Measurements from ENCODE around the gene FNDC10.
A peak's percentile ranks its signal among the peaks of the same experiment; 100 is the strongest.
"Not testable (repeated sequence)": the region's sequence is repeated elsewhere in the genome, so short reads cannot be mapped to it uniquely, and the experiment has no call there.

FNDC10 gene

DNA sequence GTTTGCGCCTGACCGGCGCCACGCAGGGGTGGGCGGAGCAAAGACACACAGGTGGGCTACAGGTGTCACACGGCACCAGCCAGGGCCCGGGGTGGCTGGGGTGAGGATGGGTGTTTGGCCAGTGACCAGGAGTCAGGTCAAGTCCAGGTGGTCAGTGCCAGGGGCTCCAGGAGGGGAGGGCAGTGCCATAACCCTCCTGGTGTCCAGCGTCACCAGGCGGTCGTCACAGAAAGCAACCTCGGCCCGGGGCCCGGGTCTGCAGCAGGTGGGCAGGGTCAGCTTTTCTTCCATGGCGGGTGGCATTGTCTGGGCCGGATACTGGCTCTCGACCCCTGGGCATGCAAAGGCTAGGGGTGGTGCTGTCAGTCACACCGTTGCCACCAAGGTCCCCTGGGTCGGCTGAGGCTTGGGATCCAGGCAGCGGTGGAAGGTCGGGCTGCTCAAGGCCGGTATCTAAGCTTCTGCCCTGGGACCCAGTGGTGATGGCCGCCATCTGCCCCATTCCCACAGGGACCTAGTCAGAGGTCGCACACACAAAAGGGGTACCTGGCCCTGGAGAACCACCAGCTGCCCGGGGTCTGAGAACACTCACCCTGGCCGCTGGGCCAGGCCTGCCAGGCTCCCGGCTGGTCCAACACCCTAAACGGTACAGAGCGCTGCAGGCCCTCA lies 1.8 kb downstream of the FNDC10 start:
- DNase-seq = no peak

DNA sequence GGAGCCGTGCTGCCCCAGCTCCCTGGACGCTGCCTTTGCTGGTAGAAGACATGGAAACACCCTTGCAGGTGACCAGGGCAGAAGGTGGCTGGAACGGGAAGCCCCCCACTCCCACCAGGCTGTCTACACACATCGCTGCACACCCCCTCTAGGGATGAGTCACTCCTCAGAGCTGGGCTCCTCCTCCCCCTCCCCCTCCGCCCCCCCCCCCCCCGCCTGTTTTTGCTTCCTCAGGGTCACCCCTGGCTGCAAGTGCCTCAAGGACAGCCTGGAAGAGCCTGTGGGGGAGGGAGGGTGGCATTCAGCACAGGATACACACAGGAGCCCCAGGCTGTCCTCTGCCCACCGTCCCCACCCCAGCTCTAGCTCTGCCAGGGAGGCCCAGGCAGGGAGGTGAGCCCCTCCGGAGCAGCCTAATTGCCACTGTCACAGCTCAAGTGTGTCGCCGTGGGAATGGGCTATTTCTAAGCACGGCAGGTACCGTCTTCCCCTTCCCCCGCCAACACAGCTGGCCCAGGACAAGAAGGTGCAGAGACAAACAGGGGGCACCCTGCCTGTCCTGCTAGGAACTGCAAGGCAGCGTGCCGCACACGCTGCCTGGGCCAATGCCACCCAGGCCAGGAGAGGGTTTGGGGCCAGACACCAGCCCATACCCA lies 2.5 kb downstream of the FNDC10 start:
- DNase-seq = peak; percentile 87

DNA sequence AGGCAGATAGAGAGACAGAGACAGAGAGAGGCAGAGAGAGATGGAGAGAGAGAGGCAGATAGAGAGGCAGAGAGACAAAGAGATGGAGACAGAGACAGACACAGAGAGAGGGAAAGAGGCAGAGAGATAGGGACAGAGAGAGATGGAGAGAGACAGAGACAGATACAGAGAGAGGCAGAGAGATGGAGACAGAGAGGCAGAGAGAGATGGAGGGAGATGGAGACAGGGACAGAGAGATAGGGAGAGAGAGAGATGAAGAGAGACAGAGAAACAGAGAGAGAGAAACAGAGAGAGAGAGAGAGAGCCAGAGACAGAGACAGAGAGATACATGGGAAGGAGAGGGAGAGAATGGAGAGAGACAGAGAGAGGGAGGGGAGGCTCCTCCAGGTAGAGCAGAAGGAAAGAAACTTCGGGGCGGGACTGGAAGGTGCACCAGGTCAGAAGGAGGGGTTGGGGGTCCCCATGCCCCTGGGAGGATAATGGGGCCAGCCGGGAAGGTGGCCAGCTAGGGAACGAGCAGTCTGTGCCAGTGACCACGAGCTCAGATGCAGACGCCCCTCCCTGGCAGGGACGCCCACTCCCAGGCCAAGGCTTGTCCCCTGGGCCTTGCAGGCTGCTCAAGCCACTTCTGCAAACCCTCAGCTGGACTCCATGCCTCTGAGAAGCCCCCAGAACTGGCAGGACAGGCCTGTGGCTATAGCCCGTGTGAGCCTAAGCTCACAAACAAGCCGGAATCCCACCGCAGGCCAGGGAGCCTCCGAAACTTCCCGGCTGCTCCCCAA lies 3.3 kb downstream of the FNDC10 start:
- peak; percentile 21 for DNase-seq

DNA sequence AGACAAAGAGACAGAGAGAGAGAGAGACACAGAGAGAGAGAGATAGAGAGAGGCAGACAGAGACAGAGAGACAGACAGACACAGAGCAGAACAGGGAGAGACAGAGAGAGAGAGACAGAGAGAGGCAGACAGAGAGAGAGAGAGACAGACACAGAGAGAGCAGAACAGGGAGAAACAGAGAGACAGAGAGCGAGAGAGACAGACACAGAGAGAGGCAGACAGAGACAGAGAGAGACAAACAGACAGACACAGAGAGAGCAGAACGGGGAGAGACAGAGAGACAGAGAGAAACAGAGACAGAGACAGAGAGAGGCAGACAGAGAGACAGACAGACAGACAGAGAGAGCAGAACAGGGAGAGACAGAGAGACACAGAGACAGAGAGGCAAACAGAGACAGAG lies 4.6 kb downstream of the FNDC10 start:
- not testable (repeated sequence) for DNase-seq

DNA sequence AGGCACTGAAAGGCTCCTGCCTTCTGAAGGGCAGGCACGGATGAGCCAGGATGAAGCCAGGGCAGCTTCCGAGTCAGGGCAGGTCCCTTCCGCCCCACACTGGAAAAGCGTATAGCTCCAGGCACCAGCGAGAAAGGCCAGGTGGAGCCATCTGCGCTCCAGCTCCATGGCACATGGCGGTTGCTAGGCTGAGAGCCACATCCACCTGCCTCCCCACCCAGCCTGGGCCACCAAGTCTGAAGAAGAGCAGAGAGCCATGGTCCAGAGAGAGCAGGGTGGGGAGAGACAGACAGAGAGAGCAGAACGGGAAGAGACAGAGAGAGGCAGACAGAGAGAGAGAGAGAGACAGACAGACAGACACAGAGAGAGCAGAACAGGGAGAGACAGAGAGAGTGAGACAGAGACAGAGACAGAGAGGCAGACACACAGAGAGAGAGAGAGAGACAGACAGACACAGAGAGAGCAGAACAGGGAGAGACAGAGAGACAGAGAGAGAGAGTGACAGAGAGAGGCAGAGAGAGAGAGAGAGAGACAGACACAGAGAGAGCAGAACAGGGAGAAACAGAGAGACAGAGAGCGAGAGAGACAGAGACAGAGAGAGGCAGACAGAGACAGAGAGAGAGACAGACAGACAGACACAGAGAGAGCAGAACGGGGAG lies 5.2 kb downstream of the FNDC10 start:
- DNase-seq = peak; percentile 46

DNA sequence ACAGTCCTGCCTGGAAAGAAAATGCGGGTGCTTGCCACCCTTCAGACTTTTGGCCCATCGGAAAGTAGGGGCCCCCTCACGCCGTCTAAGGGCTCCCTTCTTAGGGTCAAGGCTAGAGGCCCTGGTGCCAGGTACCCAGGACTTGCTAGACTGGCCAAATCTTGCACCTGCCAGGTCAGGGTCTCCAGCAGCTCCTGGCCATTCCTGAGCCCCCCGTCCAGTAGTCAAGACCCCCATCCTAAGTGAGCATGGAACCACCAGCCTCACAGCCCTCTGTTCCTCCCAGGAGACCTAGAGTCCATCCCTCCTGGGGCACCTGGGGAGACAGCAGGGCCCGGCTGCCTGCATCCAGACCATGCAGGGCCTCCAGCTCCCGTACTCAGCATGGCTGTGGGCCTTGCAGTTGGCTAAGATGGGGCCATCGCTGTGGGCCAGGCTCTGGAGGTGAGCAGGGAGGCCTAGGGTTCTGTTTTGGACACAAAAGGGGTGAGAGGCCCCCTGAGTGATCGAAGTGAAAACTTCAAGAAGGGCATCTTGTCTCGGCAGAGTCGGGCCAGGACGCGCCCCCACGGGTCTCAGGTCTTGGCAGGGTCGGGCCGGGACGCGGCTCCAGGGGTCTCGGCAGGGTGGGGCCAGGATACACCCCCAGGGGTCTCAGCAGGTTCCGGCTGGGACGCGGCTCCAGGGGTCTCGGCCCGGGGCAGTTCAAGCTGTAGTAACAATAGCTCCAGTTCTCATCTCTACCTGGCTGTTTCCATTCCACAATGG lies 5.9 kb downstream of the FNDC10 start:
- peak; percentile 3 for DNase-seq

DNA sequence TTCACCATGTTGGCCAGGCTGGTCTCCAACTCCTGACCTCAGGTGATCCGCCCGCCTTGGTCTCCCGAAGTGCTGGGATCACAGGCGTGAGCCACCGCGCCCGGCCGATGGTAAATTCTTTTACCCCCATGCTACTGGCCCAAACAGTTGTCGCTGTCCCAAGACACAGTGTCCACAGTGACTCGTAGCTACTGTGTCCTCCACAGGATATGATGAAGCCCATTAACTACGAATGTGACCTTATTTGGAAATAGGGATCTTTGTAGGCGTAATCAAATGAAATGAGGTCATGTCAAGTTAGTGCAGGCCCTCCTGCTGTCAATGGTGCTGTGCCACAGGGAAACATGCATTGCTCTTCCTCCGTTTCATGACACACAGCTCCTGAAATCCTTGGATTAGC lies 8.5 kb downstream of the FNDC10 start:
- no peak for DNase-seq

DNA sequence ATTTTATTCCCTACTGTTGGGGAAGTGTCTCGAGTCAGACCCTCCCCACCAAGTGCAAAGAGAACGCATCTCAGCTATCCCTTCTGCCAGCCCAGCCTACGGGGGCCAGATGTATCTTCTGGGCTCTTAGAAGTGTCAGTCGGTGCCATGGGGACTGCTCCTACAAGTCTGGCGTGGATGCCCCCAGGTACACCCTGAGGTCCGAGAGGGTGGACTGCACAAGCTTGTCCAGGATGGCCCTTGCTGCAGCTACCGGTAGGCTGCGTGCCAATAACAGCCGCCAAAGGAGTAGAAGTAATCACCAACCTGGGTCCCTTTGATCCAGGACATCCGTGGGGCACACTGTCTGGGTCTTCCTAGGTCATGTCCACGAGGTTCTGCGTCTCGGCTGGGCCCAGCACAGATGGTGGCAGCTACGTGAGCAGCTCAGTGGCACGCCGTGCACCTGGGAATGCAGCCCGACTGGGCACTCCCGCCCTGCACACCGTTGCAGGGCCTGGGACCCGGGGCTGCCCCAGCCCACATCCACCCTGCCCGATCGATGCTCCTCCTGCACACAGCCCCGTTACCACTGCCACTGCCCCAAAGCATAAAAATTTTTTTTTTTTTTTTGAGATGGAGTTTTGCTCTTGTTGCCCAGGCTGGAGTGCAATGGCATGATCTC lies 16.5 kb downstream of the FNDC10 start:
- no peak for DNase-seq

DNA sequence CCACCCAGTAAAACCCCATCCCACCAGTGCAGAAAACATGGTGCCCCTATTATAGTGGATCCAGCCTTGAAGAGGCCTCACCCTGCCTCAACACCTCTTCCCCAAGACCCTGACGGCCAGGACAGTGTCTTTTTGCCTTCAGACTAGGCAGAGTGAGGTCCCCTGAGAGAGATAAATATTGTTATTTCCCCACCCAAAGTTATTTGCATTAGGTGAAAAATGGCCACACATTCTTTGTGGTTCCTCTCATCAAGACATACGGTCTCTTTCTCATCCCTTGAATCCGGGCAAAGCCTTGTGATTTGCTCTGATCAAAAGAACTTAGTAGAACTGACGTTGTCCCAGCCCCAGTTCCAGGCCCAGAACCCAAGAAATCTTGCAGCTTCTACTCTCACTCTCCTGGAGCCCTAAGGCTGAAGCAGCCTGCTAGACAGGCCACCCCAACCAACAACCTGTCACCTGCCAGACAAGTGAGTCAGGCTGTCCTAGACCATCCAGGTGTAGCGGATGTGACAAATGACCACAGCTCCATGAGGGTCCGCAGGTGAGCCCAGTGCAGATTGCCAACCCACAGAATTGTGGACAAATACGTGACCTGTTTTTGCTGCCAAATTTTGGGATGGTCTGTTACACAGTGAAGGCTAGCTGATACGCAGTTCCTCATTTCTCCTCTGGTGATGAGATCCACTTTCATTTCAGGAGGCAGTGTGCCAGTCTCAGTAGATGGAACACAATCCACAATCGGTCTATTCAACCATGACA lies 17.2 kb downstream of the FNDC10 start:
- DNase-seq = peak; percentile 77

DNA sequence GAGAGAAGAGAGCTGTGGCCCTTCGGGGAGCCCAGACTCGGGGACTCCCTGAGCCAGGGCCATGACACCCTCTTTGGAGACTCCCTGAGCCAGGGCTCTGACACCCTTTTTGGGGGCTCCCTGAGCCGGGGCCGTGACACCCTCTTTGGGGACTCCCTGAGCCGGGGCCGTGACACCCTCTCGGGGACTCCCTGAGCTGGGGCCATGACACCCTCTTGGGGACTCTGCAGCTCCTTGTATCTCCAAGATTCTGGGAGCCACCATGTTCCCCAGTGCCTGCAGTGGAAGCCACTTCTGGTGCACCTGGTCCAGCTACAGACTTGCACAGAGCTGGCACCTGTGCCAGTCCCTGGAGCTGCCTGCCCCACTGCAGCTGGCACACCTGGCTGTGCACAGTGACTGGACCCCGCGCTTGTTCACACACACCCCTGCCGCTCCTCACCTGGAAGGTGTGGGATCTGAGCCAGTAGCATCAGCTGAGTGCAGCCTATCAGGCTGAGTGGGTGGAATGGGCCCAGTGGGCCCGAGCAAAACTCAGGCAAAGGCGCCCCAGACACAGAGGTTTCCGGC lies 21.5 kb downstream of the FNDC10 start:
- DNase-seq = peak; percentile 74

DNA sequence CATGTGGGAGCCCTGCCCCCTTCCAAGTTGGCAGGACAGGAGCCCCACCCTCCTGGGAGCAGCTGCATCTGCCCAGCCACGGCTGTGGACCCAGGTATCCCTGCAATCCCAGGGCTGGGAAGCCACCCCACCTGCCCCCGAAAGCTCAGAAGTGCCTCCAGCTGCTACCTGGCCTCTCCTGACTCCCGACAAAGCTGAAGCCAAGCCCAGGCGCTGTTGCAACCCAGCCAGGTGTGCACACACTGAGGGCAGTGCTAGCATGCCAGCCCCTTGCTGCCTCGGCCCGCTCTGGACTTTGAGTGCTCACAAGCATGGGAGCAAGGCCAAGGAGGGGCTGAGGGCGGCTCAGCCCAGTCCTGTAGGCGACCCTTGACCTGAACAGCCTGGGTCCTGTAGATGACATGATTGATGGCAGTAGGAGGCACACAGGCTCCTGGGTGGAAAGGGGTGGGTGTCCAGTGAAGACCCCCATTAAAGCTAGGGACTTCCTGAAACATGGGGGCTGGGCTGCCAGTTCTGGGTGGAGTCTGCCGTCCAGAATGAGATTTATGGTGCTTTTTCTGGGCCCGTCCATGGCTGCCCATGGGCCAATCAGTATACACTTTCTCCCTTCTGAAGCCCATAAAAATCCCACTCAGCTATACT lies 22.4 kb downstream of the FNDC10 start:
- no peak for DNase-seq

DNA sequence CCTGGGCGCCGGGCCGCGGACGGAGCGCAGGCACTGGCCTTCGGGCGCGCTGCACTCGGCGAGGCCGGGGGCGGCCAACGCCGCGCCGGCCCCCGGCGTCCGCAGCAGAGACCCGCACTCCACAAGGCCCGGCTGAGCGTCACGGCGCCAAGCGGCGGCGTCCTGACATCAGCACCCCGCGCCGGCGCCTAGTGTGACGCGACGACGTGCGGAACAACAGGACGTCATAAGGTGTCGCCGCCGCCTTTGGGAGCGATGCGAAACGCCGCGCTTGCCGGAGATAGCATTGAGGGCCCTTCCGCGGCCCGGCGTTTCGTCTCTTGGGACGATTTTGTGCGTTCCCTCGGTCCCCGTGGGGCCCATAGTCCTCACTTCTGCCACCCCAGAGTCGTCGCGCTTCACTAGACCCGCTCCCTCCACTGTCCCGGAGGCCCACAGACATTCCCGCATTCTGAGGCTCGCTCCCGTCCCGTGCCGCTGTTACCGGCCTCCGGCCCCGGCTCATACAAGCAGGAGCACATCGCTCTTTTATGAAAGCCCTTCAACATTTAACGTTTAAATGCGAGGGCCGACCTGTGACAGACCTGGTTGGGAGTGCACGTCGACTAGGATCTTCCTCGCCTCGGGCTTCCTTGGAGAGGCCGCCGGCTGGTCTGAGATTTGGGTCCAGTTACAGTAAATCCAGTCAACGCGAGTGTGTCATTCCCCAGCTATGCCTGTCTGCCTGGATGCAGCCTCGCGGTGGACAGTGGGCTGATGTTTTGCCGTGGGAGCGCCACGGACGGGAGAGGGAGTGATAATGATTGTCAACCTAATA lies 25.0 kb downstream of the FNDC10 start, which contains the start of gene SSU72:
SSU72 (minus strand) TSS at position 143 of the 817 bp plus-strand sequence. CDS start 306 bp downstream, outside the sequence.
- DNase-seq = peak; percentile 98

DNA sequence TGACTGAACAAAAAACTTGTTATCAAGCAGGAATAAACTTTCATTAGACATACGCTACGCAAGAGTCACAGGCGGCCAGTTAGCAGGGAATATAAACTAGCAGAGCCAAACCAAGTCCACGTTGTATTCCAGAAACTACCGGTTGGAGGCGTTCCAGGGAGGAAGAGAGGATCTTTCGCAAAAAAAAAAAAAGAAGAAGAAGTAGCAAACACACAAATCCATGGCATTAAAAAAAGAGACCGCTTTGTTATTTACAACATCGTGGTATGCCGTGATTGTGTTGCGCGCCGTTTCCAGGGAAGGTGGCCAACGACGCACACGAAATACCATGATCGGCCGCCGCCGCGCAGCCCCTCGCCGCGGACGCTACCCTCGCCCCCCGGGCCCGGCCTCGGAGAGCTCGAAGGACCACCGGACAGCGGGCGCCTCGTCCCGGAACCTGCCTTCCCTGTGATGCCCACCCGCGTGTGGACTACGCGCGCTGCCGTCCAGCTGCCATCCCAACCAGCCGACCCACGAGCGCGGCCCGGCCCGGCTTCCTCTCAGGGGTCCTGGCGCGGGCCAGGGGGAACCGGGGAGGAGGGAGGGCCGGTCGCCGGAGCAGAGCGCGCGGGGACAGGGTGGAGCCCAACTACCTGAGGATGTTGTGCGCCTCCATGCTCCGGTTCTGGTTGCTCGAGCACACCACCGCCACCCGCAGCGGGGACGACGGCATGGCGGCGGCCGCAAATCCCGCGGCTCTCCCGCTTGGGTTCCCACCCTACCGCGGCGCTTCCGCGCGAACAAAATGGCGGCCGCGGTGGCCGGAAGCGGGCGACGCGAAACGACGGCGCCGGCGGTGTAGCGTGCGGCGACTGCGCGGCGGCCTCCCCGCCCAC lies 25.9 kb downstream of the FNDC10 start:
- DNase-seq = peak; percentile 82

DNA sequence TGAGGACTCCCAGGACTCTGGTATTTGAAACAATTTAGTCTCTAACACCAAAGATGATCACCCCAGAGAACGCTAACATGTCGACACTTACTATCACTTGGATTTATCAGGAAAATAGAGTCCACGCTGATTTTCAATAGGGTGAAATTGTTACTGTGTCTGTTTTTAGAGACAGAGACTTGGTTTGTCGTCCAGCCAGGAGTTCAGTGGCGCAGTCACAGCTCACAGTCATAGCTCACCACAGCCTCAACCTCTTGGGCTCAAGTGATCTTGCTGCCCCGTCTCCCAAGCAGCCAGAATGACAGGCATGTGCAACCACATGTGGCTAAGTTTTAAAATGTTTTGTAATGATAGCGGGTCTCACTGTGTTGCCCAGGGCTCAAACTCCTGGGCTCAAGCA lies 30.6 kb downstream of the FNDC10 start:
- DNase-seq = no peak

DNA sequence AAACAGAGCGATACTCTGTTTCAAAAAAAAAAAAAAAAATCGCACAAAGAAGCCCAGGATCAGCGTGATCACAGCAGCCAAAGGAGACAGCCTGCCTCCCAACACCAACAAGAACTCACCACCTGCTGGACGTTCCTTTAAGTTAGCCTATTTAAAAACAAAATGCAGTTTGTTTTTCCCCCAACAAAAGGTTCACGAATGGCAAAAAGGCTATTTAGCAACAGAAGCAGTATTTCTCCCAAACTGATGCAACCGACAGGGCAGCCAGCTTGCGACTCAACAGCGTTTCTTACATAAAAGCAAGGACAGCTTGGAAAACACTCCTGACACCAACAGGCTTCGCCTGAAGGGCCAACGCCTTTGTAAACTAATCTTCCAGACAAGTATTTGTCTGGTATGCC lies 32.0 kb downstream of the FNDC10 start:
- DNase-seq = no peak

DNA sequence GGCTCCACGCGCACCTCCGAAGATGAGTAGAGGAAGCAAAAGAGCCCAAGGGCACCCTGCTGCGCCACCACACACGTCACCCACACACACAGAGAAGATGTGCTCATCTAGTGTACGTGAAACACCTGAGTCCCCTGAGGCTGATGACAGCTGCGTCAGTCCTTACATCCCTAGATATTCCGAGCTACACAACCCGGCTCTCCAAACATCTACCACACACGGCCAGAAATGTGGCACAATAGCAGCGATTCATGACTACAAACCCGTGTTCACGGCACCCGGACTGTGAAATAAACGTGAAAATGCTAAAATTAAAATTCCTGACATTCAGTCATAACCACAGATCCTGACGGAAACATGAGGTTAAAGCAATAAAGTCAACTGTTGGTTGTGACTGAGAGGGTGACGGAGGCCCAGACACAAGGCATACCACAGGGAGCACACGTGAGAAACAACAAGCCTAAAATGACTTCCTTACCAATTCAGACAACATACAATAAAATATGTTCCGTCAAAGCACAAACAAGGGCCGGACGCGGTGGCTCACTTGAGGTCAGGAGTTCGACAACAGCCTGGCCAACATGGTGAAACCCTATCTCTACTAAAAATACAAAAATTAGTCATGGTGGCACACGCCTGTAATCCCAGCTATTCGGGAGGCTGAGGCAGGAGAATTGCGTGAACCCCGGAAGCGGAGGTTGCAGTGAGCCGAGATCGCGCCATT lies 32.6 kb downstream of the FNDC10 start:
- no peak for DNase-seq

DNA sequence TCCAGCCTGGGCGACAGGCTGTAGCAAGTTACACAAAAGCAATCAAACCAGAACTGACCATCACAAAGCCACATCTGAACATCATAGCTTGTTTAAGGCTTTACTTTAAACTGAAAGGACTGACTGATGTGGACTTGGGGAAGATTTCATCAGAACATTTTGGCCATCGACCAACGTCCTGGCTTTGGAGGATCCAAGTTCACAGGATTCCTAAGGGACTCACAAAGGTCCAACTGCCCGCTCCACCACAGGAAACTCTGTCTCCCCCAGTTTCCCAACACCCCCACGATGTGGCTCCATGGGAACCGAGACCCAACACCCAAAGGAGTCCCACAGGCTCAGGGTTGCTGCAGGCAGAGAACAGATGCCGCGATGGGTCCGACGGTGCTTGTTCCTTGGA lies 34.6 kb downstream of the FNDC10 start:
- DNase-seq = no peak

DNA sequence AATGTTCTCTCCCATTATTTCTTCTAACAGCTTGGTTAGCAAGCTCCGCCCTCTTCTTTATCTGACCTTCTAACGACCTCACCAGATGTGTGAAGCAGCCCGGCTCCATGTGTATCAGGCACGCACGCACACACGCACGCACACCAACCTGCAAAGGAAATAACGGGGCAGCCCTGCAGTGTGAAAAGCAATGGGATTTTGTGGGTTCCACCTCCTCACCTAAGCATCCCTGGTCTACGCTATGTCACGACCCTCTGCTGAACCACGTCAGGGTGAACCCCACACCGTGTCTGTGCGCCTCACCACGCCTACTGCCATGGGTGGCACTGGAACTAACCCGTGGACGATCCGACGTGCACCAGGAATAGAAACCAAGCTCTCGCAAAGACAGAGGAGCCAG lies 35.7 kb downstream of the FNDC10 start:
- no peak for DNase-seq

Measured in RPMI8226 (cell line).